Coronary artery (tissue), 2 donors: ENCODE measurements around the gene MAPKAP1.

Experiments
- DNase-seq: peaks from one replicate; pipeline ENCODE4 v3.0.0-alpha.2; 2017; ENCODE audit warnings: low spot score
- H3K27ac ChIP-seq, 2 donors: fragments of 200-600 bp; sonication (generic); one replicate each; pipeline ENCODE4 v1.5.1; 2016 to 2019
- H3K4me3 ChIP-seq: fragments of 200-600 bp; sonication (generic); 2 replicates; pipeline ENCODE4 v1.5.1; 2016; ENCODE audit warnings: mild to moderate bottlenecking, moderate library complexity
- TF ChIP-seq, protein P1 (sequence below): fragments of 200-600 bp; sonication (generic); IDR thresholded peaks from one replicate; pipeline ENCODE4 v1.5.1; 2019; ENCODE audit warnings: antibody characterized with exemption

MAPKAP1 gene

DNA sequence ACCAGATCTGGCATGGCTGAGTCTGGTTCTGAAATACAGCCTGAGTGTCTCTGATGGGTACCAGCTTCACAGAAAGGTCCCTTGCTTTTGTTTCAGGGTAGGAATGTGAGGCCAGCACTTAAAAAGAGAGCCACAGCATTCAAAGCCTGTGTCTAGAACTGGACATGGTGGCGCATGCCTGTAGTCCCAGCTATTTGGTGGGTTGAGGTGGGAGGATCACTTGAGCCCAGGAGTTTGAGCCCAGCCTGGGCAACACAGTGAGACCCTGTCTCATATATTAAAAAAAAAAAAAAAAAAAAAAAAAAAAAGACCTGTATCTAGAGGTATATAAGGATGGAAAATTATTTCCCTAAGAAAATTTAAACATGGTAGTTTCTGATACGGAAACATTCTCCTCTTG is 243.1 kb downstream of the MAPKAP1 start:
- TF ChIP-seq, protein P1, sequence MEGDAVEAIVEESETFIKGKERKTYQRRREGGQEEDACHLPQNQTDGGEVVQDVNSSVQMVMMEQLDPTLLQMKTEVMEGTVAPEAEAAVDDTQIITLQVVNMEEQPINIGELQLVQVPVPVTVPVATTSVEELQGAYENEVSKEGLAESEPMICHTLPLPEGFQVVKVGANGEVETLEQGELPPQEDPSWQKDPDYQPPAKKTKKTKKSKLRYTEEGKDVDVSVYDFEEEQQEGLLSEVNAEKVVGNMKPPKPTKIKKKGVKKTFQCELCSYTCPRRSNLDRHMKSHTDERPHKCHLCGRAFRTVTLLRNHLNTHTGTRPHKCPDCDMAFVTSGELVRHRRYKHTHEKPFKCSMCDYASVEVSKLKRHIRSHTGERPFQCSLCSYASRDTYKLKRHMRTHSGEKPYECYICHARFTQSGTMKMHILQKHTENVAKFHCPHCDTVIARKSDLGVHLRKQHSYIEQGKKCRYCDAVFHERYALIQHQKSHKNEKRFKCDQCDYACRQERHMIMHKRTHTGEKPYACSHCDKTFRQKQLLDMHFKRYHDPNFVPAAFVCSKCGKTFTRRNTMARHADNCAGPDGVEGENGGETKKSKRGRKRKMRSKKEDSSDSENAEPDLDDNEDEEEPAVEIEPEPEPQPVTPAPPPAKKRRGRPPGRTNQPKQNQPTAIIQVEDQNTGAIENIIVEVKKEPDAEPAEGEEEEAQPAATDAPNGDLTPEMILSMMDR: no peak
- no peak for DNase-seq

DNA sequence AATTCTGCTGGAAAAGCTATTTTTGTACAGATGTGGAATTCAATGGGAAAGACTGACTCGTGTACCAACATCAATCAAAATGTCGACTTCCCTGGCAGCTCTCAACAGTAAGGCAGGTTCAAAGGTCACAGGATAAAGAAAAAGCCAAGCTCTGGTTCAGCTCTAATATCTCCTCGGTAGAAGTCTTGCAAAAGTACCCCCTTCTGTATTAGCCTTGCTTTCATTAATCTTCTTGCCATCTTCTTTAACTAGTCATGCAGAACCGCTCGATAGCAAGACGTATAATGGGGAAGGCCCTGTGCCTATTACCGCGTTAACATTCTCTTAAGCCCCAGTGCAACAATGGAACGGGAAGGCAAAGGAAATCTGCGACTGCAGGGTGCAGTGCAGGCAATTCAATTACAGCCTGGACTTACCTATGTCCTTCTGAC is 244.1 kb downstream of the MAPKAP1 start:
- Histone ChIP-seq H3K27ac (no peak overlapping the region), H3K4me3 (no peak overlapping the region)
- TF ChIP-seq, protein P1: no peak
- no peak for DNase-seq

More for the DNA sequence above, 243.1 kb downstream of the MAPKAP1 start:
- Histone ChIP-seq H3K27ac (no peak overlapping the region), H3K4me3 (no peak overlapping the region)

DNA sequence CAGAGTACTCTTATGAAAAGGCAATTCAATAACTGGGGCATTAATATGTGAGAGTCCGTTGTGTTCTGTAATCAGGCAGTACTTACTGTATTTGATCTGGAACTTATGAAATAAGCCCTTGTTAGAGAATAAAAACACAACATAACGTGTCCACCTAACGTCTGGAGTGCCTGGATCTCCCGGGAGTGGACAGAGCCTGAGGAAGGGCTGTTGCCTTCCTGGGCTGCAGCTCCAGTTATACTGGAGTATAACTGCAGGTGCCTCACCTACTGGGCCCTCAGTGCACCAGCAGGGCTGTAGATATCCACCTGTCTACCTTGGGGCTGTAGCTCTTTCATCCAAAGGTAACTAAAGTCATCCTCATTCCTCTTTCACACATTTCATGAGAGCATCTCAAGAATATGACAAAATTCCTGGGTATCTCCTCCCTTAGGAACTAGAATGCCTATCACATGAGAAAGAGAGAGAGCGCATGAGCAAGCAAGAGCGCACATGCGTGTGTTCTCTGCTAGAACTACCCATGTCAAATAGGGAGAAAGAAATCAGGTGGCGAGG is 245.3 kb downstream of the MAPKAP1 start:
- Histone ChIP-seq H3K4me3 (no peak overlapping the region), H3K27ac (no peak overlapping the region)
- TF ChIP-seq, protein P1: no peak
- no peak for DNase-seq

DNA sequence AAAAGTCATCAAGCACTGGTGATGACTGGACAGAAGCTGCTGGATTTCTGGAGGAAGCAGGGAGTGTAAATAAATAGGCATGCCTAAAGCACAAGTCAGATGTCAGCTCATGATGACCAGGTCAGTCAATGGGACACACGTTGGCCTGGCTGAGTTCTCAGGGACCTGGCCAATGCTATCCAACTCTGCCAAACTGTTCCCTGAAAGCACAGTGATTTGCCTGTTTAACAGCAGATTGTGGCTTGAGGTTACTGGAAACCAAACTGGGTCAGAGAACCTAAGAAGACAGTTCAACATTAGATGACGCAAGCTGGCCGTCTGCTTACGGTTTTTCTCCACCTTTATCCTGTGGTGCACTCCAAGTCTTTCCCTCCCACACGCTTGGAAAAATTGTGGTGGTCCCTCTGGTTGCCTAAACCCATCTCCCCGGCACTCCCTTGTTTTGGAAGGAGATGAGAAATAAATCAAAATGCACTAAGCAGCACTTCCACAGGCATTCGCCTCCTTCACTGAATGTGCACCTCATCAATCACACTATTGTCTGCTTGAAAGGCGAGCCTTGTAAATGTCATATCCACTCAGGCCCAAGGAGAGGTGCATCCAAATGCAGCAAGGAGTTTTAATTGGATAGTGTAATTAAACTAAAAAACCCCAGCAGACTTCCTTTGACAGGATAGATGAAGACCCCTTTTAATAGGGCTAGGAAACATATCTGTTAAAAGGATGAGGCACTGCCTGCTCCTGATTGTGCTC is 245.9 kb downstream of the MAPKAP1 start:
- TF ChIP-seq, protein P1: no peak
- H3K4me3 ChIP-seq: no peak overlapping the region
- H3K27ac ChIP-seq: no peak overlapping the region
- no peak for DNase-seq

DNA sequence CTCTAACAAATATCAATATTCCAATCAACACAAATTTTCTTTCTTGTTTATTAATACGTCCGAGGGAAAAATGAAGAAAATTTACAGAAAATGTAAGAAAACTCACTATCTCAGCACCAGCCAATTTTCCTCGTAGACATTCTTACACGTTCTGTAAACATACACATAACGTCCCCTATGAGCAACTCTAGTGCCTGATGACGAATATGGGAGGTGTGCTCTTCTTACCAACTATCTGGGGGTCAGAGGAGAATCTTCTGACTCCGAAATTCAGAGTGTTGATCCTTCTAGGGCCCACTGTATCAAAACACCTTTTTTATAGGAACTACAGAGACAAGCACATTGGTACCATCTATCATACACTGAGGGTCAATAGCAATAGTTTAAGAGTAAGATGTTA is 246.7 kb downstream of the MAPKAP1 start:
- Histone ChIP-seq H3K27ac (no peak overlapping the region), H3K4me3 (no peak overlapping the region)
- TF ChIP-seq, protein P1: no peak
- no peak for DNase-seq

DNA sequence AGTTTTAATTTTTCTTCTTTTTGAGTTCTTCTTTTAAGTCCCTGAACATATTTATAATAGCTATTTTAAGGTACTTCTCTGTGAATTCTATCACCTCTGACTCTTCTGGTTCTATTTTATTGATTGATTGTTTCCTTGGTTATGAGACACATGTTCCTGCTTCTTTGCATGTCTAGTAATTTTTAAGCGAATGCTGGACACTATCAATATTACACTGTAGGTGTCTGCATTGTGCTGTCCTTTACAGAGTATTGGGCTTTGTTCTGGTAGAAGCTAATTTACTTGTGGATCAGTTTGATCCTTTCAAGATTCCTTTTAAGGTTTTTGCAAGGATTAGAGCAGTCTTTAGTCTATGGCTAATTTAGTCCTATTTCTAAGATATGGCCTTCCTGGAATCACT is 249.7 kb downstream of the MAPKAP1 start:
- TF ChIP-seq, protein P1: no peak
- H3K4me3 ChIP-seq: no peak overlapping the region
- H3K27ac ChIP-seq: no peak overlapping the region
- no peak for DNase-seq

DNA sequence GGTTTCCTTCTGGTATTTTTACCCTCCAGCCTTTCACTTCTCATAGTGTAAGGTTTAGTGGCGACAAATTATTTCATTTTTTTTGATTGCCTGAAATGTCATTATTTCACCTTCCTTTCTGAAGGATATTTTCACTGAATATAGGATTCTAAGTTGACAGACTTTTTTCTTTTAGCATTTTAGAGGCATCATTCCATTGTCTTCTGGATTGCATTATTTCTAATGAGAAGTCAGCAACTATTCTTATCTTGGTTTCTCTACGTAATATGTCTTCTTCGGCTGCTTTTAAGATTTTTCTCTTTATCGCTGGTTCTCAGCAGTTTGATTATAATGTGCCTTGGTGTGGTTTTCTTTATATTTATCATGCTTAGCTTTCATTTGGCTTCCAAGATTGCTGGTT is 251.1 kb downstream of the MAPKAP1 start:
- no peak overlapping the region for H3K4me3 ChIP-seq
- TF ChIP-seq, protein P1: no peak
- no peak for DNase-seq
- H3K27ac ChIP-seq: no peak overlapping the region
